Measurements from ENCODE around the gene IL17REL. TPM values are rescaled to one million over a fixed set of nuclear protein-coding genes. Genes with fewer than 3 reads are reported as not detected.
A peak's percentile ranks its signal among the peaks of the same experiment; 100 is the strongest.

The IL17REL gene
- polyA plus RNA-seq, 3 donors = not detected

GRCh38 chr22:49964136-49965090 lies 48.2 kb downstream of the IL17REL start:
- no peaks in the 10 kb centered on the region for H3K9me3 Mint-ChIP-seq
- Histone ChIP-seq H3K36me3 (replicated peaks in 1 of 2; ENCODE audit: control insufficient read depth in 1 of 2, insufficient read depth in 2 of 2, low read length in 2 of 2) (peaks cover 26 to 27% of the 10 kb centered on the region in 2 donors), H3K27ac (ENCODE audit: low read depth in 1 of 2, low read length in 2 of 2) (peak overlapping the region; percentile 92 to 99), H3K4me3 (replicated peaks in 1 of 3; ENCODE audit: low read depth in 2 of 3, low read length in 3 of 3) (peak overlapping the region in 1 of 3 experiments; percentile 94), H3K79me2 (ENCODE audit: insufficient read depth, low read length) (peaks cover 46% of the 10 kb centered on the region), H3K27me3 (ENCODE audit: control insufficient read depth in 2 of 2, insufficient read depth in 2 of 2, low read length in 2 of 2) (no peaks in the 10 kb centered on the region), H4K20me1 (ENCODE audit: insufficient read depth, low read length) (peaks cover 67% of the 10 kb centered on the region), H3K4me2 (replicated peaks; ENCODE audit: extremely low read depth, low read length, poor library complexity, severe bottlenecking) (peak overlapping the region; percentile 88), H2AFZ (ENCODE audit: insufficient read depth, low read depth, low read length, poor library complexity, severe bottlenecking) (no peak overlapping the region), H3K4me1 (ENCODE audit: control insufficient read depth in 1 of 2, insufficient read depth in 2 of 2, low read length in 2 of 2) (peaks cover 65 to 75% of the 10 kb centered on the region in 2 donors), H3K9ac (ENCODE audit: insufficient read depth, low read length, poor library complexity, severe bottlenecking) (peak overlapping the region; percentile 67), H3K9me3 (replicated peaks in 1 of 2; ENCODE audit: control insufficient read depth in 1 of 2, insufficient read depth in 1 of 2, low read length in 2 of 2) (no peaks in the 10 kb centered on the region)
- TF ChIP-seq CTCF (IDR thresholded peaks at IDR 0.05) = no peak
- H3K36me3 Mint-ChIP-seq = peaks cover 21 to 32% of the 10 kb centered on the region in 2 donors
- H3K4me1 Mint-ChIP-seq = peaks cover 55% of the 10 kb centered on the region
- H3K27ac Mint-ChIP-seq = peak overlapping the region; percentile 50 to 94 (median 89)
- 80% methylated on average over 11 of the region's 19 CpGs for WGBS (ENCODE audit: insufficient coverage)
- peaks cover 0 to 5% (median 0%) of the 10 kb centered on the region in 3 donors for H3K27me3 Mint-ChIP-seq (ENCODE audit: low read depth in 3 of 3)
- DNase-seq = no peak
- H3K4me3 Mint-ChIP-seq = peak overlapping the region in 1 of 2 donors; percentile 95
- intact Hi-C loops (cut with micrococcal nuclease) = loop anchor here in 1 of 2 donors (10.0 kb wide), 1 partner anchor 340 kb away; the partner anchor contains the start of gene PLXNB2

GRCh38 chr22:49963647-49964026 lies 48.9 kb downstream of the IL17REL start:
- Histone ChIP-seq H2AFZ (ENCODE audit: insufficient read depth, low read depth, low read length, poor library complexity, severe bottlenecking) (no peak overlapping the region), H3K9ac (ENCODE audit: insufficient read depth, low read length, poor library complexity, severe bottlenecking) (peak overlapping the region; percentile 42), H3K9me3 (replicated peaks in 1 of 2; ENCODE audit: control insufficient read depth in 1 of 2, insufficient read depth in 1 of 2, low read length in 2 of 2) (no peaks in the 10 kb centered on the region), H3K79me2 (ENCODE audit: insufficient read depth, low read length) (peaks cover 51% of the 10 kb centered on the region), H3K27ac (ENCODE audit: low read depth in 1 of 2, low read length in 2 of 2) (peak overlapping the region in 1 of 2 donors; percentile 99), H3K4me3 (replicated peaks in 1 of 3; ENCODE audit: low read depth in 2 of 3, low read length in 3 of 3) (peak overlapping the region in 1 of 3 experiments; percentile 94), H4K20me1 (ENCODE audit: insufficient read depth, low read length) (peaks cover 67% of the 10 kb centered on the region), H3K27me3 (ENCODE audit: control insufficient read depth in 2 of 2, insufficient read depth in 2 of 2, low read length in 2 of 2) (no peaks in the 10 kb centered on the region), H3K4me2 (replicated peaks; ENCODE audit: extremely low read depth, low read length, poor library complexity, severe bottlenecking) (peak overlapping the region; percentile 88), H3K4me1 (ENCODE audit: control insufficient read depth in 1 of 2, insufficient read depth in 2 of 2, low read length in 2 of 2) (peaks cover 68 to 76% of the 10 kb centered on the region in 2 donors), H3K36me3 (replicated peaks in 1 of 2; ENCODE audit: control insufficient read depth in 1 of 2, insufficient read depth in 2 of 2, low read length in 2 of 2) (peaks cover 26 to 27% of the 10 kb centered on the region in 2 donors)
- H3K27ac Mint-ChIP-seq = peak overlapping the region in 6 of 7 donors; percentile 72 to 92 (median 84)
- no peak for TF ChIP-seq CTCF (IDR thresholded peaks at IDR 0.05)
- peak overlapping the region; percentile 78 to 95 for H3K4me3 Mint-ChIP-seq
- no peaks in the 10 kb centered on the region for H3K9me3 Mint-ChIP-seq
- DNase-seq = no peak
- H3K4me1 Mint-ChIP-seq = peaks cover 62% of the 10 kb centered on the region
- intact Hi-C loops (cut with micrococcal nuclease) = loop anchor here in 1 of 2 donors (10.0 kb wide), 1 partner anchor 341 kb away; the partner anchor contains the start of gene PLXNB2
- H3K36me3 Mint-ChIP-seq = peaks cover 21 to 35% of the 10 kb centered on the region in 2 donors
- peaks cover 0 to 4% (median 0%) of the 10 kb centered on the region in 3 donors for H3K27me3 Mint-ChIP-seq (ENCODE audit: low read depth in 3 of 3)
- WGBS (ENCODE audit: insufficient coverage) = no CpG with 5 or more reads among the region's 6 CpGs

All from CD14-positive monocyte (primary cell).